HEK293T (cell line): Measurements from ENCODE around the gene TMEFF2.

Experiments
- CTCF ChIA-PET: fragments of 350-600 bp; formaldehyde crosslinking; extraction: SDS; loops from one replicate; lab custom pipeline; 2021; ENCODE audit warnings: antibody characterized with exemption, inconsistent platforms; lab: Yijun Ruan, JAX
- POLR2A ChIA-PET: fragments of 350-600 bp; formaldehyde crosslinking; extraction: SDS; loops from one replicate; lab custom pipeline; 2020; ENCODE audit warnings: antibody characterized with exemption, inconsistent platforms; lab: Yijun Ruan, JAX
- DNase-seq: peaks from one replicate; pipeline ENCODE4 v3.0.0; 2012; ENCODE audit warnings: mixed read lengths; ENCODE audit errors: extremely low spot score
- ARNT ChIP-seq: fragments of 450-650 bp; IDR thresholded peaks from 2 replicates; pipeline ENCODE4 v1.6.1; 2017; ENCODE audit warnings: mild to moderate bottlenecking
- BHLHE40 ChIP-seq: fragments of 450-650 bp; IDR thresholded peaks from 2 replicates; pipeline ENCODE4 v1.6.1; 2016; ENCODE audit warnings: mild to moderate bottlenecking, moderate library complexity, borderline replicate concordance
- CTBP1 ChIP-seq: fragments of 450-650 bp; IDR thresholded peaks from 2 replicates; pipeline ENCODE4 v1.6.1; 2016; ENCODE audit warnings: borderline replicate concordance
- ELF4 ChIP-seq: fragments of 450-650 bp; IDR thresholded peaks from 2 replicates; pipeline ENCODE4 v1.6.1; 2017; ENCODE audit warnings: antibody characterized with exemption
- FOXA1 ChIP-seq: fragments of 450-650 bp; IDR thresholded peaks from 2 replicates; pipeline ENCODE4 v1.6.1; 2016; ENCODE audit warnings: mild to moderate bottlenecking
- FOXK2 ChIP-seq: fragments of 450-650 bp; IDR thresholded peaks from 2 replicates; pipeline ENCODE4 v1.6.1; 2016; ENCODE audit warnings: mild to moderate bottlenecking
- FOXM1 ChIP-seq: fragments of 450-650 bp; IDR thresholded peaks from 2 replicates; pipeline ENCODE4 v1.6.1; 2017; ENCODE audit warnings: mild to moderate bottlenecking, borderline replicate concordance
- HDGF ChIP-seq: fragments of 450-650 bp; IDR thresholded peaks from 2 replicates; pipeline ENCODE4 v1.6.1; 2017; ENCODE audit warnings: antibody characterized with exemption, borderline replicate concordance
- L3MBTL2 ChIP-seq: fragments of 450-650 bp; conservative IDR thresholded peaks from 2 replicates; pipeline ENCODE4 v1.6.1; 2016; ENCODE audit warnings: mild to moderate bottlenecking
- LEF1 ChIP-seq: fragments of 450-650 bp; IDR thresholded peaks from 2 replicates; pipeline ENCODE4 v1.6.1; 2017; ENCODE audit warnings: mild to moderate bottlenecking, borderline replicate concordance
- NFRKB ChIP-seq: fragments of 450-650 bp; IDR thresholded peaks from 2 replicates; pipeline ENCODE4 v1.6.1; 2016; ENCODE audit warnings: mild to moderate bottlenecking, moderate library complexity
- SP1 ChIP-seq: fragments of 450-650 bp; IDR thresholded peaks from 2 replicates; pipeline ENCODE4 v1.6.1; 2017
- SUZ12 ChIP-seq: fragments of 450-650 bp; IDR thresholded peaks from 2 replicates; pipeline ENCODE4 v1.6.1; 2016; ENCODE audit warnings: mild to moderate bottlenecking
- TARDBP ChIP-seq: fragments of 450-650 bp; IDR thresholded peaks from 2 replicates; pipeline ENCODE4 v1.6.1; 2016
- ZNF384 ChIP-seq: fragments of 450-650 bp; IDR thresholded peaks from 2 replicates; pipeline ENCODE4 v1.6.1; 2016
- TF ChIP-seq, protein P1 (sequence below): fragments of 450-650 bp; IDR thresholded peaks from 2 replicates; pipeline ENCODE4 v1.6.1; 2016

The TMEFF2 gene

DNA sequence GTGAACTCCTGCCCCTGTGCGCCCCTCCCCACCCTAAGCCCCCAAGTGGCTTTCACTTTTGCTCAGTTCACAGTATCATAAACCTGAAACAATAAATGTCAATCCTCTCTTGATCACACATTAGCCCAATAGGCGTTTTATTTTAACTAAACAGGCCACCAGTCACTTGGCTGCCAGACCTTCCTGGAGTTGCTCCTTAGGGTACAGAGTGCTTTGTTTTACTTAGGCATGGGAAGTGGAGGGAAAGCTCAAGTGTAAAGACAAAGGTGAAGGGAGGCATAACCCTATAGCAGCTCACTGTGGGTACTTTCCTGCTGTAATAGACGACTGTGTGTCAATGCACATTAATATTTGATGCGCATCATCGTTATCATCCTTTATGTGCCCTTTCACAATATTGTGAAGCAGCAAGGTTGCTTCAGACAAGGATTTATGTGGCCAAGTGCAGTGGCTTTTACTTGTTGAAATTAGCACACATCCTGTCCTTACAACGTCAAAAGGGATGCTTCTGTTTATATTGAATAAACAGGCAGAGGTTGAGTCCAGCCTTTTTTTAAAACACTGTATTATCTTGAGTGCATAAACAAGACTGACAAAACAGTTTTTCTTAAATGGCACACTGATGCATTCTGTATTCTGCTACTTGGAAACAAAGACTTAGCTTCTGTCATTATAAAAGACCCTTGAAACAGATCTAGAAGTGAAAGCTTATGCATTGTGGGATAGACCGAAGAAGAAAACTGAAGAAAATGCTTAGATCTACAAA lies 168.5 kb downstream of the TMEFF2 start:
- ChIA-PET CTCF (no interaction called here), POLR2A (no interaction called here)
- no peak for DNase-seq
- no peak for TF ChIP-seq L3MBTL2
- no peak for TF ChIP-seq FOXA1
- TF ChIP-seq ELF4 = no peak
- TF ChIP-seq HDGF = no peak
- TF ChIP-seq, protein P1, sequence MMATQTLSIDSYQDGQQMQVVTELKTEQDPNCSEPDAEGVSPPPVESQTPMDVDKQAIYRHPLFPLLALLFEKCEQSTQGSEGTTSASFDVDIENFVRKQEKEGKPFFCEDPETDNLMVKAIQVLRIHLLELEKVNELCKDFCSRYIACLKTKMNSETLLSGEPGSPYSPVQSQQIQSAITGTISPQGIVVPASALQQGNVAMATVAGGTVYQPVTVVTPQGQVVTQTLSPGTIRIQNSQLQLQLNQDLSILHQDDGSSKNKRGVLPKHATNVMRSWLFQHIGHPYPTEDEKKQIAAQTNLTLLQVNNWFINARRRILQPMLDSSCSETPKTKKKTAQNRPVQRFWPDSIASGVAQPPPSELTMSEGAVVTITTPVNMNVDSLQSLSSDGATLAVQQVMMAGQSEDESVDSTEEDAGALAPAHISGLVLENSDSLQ = no peak
- TF ChIP-seq TARDBP = no peak
- TF ChIP-seq ZNF384 = no peak
- TF ChIP-seq FOXK2 = no peak
- TF ChIP-seq SP1 = no peak
- TF ChIP-seq CTBP1 = no peak
- no peak for TF ChIP-seq SUZ12
- TF ChIP-seq LEF1 = no peak
- TF ChIP-seq ARNT = no peak
- no peak for TF ChIP-seq NFRKB
- TF ChIP-seq BHLHE40 = no peak
- no peak for TF ChIP-seq FOXM1

DNA sequence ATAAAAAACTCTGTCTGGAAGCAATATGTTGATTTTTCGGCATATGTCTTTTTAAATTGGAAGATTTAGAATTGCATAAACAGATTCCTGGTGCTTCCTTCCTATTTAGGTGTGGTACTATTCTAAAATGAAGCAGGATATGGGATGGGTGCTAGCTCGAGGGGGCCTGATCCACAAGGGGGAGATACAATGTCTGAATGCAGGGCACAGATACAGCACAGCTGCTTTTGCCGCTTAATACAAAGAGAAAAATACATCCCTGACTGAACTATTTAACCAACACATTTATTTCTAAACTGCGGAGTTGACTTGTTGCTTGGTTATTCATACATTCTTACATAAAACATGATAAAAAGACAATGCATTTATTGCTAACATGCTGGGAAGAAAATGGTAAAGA lies 169.1 kb downstream of the TMEFF2 start:
- ChIA-PET POLR2A (no interaction called here), CTCF (no interaction called here)

DNA sequence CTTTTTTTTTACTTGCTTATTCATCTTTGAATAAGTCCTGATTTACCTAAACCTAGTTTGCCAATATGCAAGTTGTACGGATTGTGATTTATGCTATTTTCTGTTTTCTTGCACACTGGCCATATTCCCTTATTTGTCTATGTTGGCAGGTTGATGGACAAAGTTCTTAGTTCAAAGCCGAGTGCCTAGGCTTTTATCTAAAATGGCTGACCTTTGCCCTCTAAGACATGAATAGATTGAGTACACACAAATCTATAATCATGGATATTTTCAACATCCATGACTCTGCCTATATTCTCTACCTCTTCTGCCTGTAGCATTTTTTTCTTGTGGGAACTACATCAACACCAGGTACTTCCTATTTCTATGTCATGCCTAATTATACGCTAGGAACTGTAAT lies 171.7 kb downstream of the TMEFF2 start:
- TF ChIP-seq, protein P1 = no peak
- TF ChIP-seq BHLHE40 (no peak), FOXA1 (no peak), L3MBTL2 (no peak), HDGF (no peak), ARNT (no peak), NFRKB (no peak), SUZ12 (no peak), ELF4 (no peak), CTBP1 (no peak), LEF1 (no peak), FOXK2 (no peak), FOXM1 (no peak), TARDBP (no peak), ZNF384 (no peak), SP1 (no peak)
- ChIA-PET POLR2A (no interaction called here), CTCF (no interaction called here)
- DNase-seq = no peak

More for the DNA sequence above, 169.1 kb downstream of the TMEFF2 start:
- TF ChIP-seq ARNT (no peak), ZNF384 (no peak), BHLHE40 (no peak), CTBP1 (no peak), SUZ12 (no peak), FOXM1 (no peak)
- TF ChIP-seq, protein P1 = no peak
- no peak for DNase-seq

DNA sequence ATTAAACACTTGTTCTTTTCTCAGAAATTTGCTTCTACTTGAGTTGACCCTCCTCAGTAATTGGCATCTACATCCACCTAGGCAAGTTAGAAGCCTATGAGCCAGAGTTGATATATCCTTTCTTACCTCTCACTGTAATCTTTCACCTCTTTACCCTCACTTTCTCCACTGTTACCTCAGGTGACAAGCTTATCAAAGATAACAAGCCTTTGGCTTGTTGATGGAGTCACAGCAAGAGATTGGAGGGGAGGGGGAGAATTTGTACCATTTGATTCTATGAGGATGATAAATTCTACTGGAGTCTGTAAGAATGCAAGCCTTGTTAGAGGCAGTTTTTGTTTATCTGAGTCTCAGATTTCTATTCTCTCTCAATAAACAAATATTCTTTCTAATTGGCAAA lies 176.9 kb downstream of the TMEFF2 start:
- TF ChIP-seq LEF1 (no peak), HDGF (no peak), NFRKB (no peak), ELF4 (no peak), SP1 (no peak), FOXM1 (no peak), ZNF384 (no peak), BHLHE40 (no peak), ARNT (no peak), SUZ12 (no peak), L3MBTL2 (no peak), FOXK2 (no peak), TARDBP (no peak), CTBP1 (no peak), FOXA1 (no peak)
- TF ChIP-seq, protein P1 = no peak
- DNase-seq = no peak
- ChIA-PET POLR2A (no interaction called here), CTCF (no interaction called here)

DNA sequence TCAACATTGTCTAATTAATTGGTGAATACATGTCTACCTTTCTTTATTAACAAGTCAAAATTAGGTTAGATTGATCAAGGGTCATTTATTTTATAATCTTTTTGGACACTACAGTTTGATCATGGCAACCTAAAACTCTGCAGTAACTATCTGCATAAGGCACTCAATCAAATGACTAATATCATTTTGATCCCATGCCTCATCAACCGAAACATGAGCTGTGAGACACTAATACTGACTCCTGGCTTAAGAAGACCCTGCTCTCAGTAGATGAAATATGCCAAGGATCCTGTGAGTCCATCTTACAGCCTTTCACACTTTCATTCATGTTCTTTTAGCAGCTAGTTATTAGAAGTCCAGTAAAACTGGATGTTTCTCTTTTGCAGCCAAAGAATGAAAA lies 178.5 kb downstream of the TMEFF2 start:
- POLR2A ChIA-PET = no interaction called here
- TF ChIP-seq SP1 = no peak
- no peak for TF ChIP-seq CTBP1
- TF ChIP-seq L3MBTL2 = no peak
- TF ChIP-seq BHLHE40 = no peak
- TF ChIP-seq FOXM1 = no peak
- no peak for TF ChIP-seq LEF1
- no peak for TF ChIP-seq FOXK2
- TF ChIP-seq SUZ12 = no peak
- TF ChIP-seq FOXA1 = no peak
- TF ChIP-seq NFRKB = no peak
- no peak for TF ChIP-seq ELF4
- TF ChIP-seq HDGF = no peak
- TF ChIP-seq, protein P1 = no peak
- no peak for TF ChIP-seq ZNF384
- TF ChIP-seq TARDBP = no peak
- TF ChIP-seq ARNT = no peak
- DNase-seq = no peak
- CTCF ChIA-PET = no interaction called here
